ENCODE results near the gene PCK2. TPM values are rescaled to one million over a fixed set of nuclear protein-coding genes. Genes with fewer than 3 reads are reported as not detected.

The PCK2 gene
- total RNA-seq, 4 donors from 2014 or later: 9.1 to 20.7 (median 12.5) TPM

DNA sequence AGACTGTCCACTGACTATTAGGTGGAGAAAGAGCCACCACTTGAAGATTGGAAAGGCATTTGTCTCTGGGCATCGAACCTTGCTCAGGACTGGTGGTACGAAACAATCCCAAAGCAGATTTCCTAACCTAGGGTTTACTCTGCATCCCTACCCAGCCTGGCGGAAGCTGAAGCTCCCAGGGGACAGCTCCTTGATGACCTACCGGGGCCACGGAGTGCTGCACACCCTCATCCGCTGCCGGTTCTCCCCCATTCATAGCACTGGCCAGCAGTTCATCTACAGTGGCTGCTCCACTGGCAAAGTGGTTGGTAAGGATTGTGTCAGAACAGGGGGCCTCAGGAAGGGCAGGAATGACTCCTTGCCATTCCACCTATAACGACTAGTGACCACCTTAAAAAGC, 27.1 kb downstream of the PCK2 start:
- intact Hi-C loops (cut with DNase I): no loop called here
- Histone ChIP-seq H3K27me3 (no peaks in the 10 kb centered on the region), H3K9me3 (no peaks in the 10 kb centered on the region), H3K36me3 (peaks cover 32 to 78% (median 75%) of the 10 kb centered on the region in 4 donors), H3K27ac (replicated peaks in 1 of 4) (no peak overlapping the region), H3K4me3 (no peak overlapping the region), H3K4me1 (peaks cover 5 to 8% (median 7%) of the 10 kb centered on the region in 4 donors)
- TF ChIP-seq EP300 (IDR thresholded peaks at IDR 0.05) (no peak), POLR2AphosphoS5 (IDR thresholded peaks at IDR 0.05) (no peak), POLR2A (IDR thresholded peaks at IDR 0.05; ENCODE audit: low read depth) (no peak)
- TF ChIP-seq, protein P1, sequence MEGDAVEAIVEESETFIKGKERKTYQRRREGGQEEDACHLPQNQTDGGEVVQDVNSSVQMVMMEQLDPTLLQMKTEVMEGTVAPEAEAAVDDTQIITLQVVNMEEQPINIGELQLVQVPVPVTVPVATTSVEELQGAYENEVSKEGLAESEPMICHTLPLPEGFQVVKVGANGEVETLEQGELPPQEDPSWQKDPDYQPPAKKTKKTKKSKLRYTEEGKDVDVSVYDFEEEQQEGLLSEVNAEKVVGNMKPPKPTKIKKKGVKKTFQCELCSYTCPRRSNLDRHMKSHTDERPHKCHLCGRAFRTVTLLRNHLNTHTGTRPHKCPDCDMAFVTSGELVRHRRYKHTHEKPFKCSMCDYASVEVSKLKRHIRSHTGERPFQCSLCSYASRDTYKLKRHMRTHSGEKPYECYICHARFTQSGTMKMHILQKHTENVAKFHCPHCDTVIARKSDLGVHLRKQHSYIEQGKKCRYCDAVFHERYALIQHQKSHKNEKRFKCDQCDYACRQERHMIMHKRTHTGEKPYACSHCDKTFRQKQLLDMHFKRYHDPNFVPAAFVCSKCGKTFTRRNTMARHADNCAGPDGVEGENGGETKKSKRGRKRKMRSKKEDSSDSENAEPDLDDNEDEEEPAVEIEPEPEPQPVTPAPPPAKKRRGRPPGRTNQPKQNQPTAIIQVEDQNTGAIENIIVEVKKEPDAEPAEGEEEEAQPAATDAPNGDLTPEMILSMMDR (IDR thresholded peaks at IDR 0.05): no peak
- DNase-seq (ENCODE audit: extremely low spot score): no peak
- over 99% methylated on average over 8 of the region's 8 CpGs for WGBS

GRCh38 chr14:24122416-24122815, 28.3 kb downstream of the PCK2 start:
- Histone ChIP-seq H3K27ac (replicated peaks in 1 of 4) (no peak overlapping the region), H3K9me3 (no peaks in the 10 kb centered on the region), H3K4me1 (no peaks in the 10 kb centered on the region), H3K4me3 (no peak overlapping the region), H3K36me3 (peaks cover 32 to 74% (median 67%) of the 10 kb centered on the region in 4 donors), H3K27me3 (no peaks in the 10 kb centered on the region)
- 98% methylated on average over 4 of the region's 4 CpGs for WGBS
- no peak for DNase-seq (ENCODE audit: extremely low spot score)
- intact Hi-C loops (cut with DNase I): no loop called here
- TF ChIP-seq POLR2A (IDR thresholded peaks at IDR 0.05; ENCODE audit: low read depth): no peak
- TF ChIP-seq, protein P1 (IDR thresholded peaks at IDR 0.05): no peak
- no peak for TF ChIP-seq EP300 (IDR thresholded peaks at IDR 0.05)
- TF ChIP-seq POLR2AphosphoS5 (IDR thresholded peaks at IDR 0.05): no peak

GRCh38 chr14:24122898-24123297, 28.8 kb downstream of the PCK2 start:
- intact Hi-C loops (cut with DNase I): no loop called here
- no peak for DNase-seq (ENCODE audit: extremely low spot score)
- H3K4me1 ChIP-seq: no peaks in the 10 kb centered on the region
- peaks cover 30 to 69% (median 62%) of the 10 kb centered on the region in 4 donors for H3K36me3 ChIP-seq
- H3K4me3 ChIP-seq: no peak overlapping the region
- no peaks in the 10 kb centered on the region for H3K9me3 ChIP-seq
- TF ChIP-seq EP300 (IDR thresholded peaks at IDR 0.05) (no peak), POLR2A (IDR thresholded peaks at IDR 0.05; ENCODE audit: low read depth) (no peak), POLR2AphosphoS5 (IDR thresholded peaks at IDR 0.05) (no peak)
- TF ChIP-seq, protein P1 (IDR thresholded peaks at IDR 0.05): no peak
- no peaks in the 10 kb centered on the region for H3K27me3 ChIP-seq
- H3K27ac ChIP-seq (replicated peaks in 1 of 4): no peak overlapping the region
- WGBS: 100% methylated on average over 1 of the region's 8 CpGs

DNA sequence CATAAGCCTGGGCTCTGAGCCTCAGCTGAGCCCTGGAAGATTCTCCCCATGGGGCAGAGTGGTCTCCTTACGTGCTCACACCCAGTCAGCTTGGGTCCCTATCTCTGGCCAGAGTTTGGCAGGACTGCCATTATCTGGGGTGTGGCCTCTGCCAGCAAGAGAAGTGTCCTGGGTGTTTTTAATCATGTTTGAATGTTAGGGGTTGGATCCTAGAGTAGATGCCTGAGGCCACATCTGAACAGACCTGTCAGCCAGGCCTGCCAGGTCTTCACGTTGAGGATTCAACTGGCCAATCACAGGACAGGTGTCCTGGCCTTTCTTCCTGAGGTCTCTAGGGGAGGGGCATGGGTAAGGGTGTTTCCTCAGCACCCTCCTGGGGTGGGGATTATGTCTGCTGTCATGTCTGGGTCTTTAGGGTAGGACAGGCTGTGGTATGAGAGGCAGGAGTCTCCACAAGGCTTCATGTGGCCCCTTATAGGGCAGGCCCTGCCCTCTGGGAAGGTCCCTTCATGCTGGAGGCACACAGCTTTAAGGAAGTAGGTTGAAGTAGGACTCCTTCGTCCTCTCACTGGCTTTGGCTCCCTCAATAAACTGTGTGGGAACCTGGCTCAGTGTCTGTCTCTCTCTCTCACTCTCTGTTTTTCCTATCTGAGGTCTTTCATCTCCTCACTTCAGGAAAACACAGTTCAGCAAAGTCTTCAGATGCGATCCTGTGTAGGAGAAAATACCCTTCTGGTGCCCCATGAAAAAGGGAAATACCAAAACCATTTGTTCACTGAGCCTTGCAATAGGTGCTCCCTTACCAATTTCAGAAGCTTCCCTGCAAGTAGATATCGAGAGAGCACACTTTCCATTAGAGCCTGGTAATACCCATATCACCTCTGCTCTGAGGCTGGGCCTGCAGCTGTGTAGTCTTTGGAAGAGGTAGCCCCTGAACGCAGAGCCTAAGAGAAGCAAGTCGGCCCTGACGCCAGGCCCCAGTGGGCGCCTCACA, 29.6 kb downstream of the PCK2 start:
- H3K27me3 ChIP-seq: no peaks in the 10 kb centered on the region
- no peak overlapping the region for H3K4me3 ChIP-seq
- peaks cover 22 to 61% (median 54%) of the 10 kb centered on the region in 4 donors for H3K36me3 ChIP-seq
- no peaks in the 10 kb centered on the region for H3K9me3 ChIP-seq
- no peak overlapping the region for H3K27ac ChIP-seq (replicated peaks in 1 of 4)
- DNase-seq (ENCODE audit: extremely low spot score): no peak
- WGBS: 92% methylated on average over 8 of the region's 9 CpGs
- TF ChIP-seq POLR2AphosphoS5 (IDR thresholded peaks at IDR 0.05) (no peak), EP300 (IDR thresholded peaks at IDR 0.05) (no peak), POLR2A (IDR thresholded peaks at IDR 0.05; ENCODE audit: low read depth) (no peak)
- TF ChIP-seq, protein P1 (IDR thresholded peaks at IDR 0.05): no peak
- intact Hi-C loops (cut with DNase I): no loop called here
- H3K4me1 ChIP-seq: no peaks in the 10 kb centered on the region
